ENCODE results near the gene TEX44.
"Not testable (repeated sequence)": the region's sequence is repeated elsewhere in the genome, so short reads cannot be mapped to it uniquely, and the experiment has no call there.

The TEX44 gene

DNA sequence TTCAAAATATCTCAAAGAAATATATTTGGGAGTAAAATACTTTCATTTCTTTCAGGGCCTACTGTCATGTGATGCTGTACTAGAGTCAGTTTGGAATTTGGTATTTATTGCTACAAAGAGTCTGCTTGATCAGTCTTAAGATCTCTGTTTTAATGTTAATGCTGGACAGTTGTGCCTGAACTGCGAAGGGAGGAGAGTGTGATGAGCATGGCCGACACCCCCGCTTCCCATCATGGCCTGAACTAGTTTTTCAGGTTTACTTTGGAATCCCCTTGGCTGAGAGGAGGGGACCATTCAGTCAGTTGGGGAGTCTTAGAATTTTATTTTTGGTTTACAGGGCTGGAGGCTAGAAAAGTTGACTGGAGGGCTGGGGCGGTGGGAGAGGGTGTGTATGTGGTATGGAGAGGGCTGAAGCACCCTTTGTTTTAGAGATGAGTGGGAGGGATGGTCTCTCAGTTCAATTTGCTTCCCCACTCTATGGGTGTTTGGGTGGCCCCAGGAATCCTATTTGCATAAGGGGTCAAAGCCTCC lies 20.9 kb upstream of the TEX44 start:
- no peak for DNase-seq

DNA sequence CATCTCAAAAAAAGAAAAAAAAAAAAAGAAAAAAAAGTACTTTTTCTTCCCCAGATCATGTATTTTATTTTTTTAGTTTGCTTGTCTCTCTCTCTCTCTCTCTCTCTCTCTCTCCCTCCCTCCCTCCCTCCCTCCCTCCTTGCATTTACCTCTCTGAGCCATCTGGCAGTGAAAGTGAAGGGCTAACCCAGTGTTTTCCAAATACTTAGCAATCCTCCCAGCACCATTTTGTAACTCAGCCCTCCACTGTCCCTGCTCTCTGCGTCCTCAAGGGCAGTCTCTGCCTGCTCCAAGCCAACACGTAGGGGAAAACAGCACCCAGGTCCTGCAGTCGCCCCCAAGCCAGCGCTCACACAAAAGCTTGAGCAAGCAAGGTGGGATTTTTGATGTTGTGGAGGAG lies 19.6 kb upstream of the TEX44 start:
- peak; percentile 65 for DNase-seq

DNA sequence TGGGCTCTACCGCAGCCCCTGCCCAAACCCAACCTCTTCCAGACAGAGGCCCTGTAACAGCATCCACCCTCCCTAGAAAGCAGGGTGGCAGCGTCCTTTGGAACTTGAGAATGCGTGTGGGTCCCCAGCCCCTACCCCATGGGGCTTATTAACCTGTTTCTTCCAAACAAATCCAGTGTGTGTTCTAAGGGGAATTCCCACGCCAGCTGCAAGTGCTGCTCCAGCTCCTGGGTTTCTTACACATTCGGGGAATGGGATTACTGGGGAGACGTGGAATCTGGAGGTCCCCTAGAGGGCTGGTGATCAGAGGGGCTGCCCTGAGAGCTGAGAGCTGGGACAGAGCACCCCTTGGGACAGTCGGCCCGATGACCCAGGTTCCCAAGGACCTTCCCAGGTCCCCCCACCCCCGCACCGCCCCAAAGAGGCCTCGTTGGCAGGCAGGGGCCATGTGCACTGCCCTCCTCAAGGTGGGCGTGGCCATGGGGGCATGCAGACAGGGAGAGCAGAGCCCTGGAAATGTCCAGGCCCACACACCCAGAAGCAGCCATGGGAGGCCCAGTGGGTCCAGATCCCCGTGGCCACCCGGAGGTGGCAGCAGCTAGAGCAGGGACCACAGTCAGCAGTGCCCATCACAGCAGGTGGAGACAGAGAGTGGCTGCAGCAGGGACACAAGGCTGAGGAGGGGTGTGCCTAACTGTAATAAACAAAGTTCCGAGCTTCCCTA lies 18.8 kb upstream of the TEX44 start:
- DNase-seq = no peak

DNA sequence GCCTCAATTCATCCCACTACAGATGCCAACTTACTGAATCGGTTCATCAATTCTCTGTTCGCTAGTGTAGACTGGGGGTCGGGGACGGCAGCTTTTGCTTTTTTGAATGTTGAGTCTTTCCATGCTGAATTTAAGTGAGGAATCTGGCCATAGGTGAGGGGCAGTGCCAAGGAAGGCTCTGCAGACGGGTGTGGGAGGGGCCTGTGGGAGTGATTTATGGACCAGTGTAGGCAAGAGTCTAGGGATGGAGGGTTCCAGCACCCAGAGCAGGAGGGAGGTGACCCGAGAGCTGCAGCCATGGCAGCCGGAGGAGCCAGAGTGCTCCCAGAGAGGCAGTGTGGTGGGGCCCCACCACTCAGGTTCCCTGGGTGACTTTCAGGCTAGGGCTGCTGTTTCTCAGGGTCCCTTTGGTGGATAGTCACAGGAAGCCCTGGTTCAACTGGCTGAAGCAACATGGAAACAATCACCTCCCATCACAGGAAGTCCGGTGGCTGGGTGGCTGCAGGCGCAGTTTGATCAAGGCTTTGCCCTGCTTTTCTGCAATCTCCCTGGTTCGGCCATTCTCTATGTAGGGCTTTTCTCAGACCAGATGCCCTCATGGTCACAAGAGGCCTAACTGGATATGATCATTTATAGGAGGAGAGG lies 16.9 kb upstream of the TEX44 start:
- DNase-seq = no peak

DNA sequence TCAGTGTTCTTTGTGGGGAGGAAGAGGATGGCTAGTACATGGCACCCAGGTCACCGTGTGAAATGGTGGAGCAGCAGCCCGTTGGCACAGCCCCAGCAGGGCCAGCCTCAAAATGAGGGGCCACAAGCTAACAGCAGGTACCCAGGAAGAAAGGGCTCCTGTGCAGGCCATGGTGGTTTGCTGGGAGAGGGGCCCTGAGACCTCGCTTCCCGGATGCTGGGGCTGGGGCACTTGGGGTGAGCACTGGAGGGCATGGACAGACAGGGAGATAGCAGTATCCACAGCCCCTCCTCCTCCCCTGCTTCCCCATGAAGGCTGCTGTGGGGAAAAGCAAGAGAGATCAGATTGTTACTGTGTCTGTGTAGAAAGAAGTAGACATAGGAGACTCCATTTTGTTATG lies 16.2 kb upstream of the TEX44 start:
- no peak for DNase-seq

DNA sequence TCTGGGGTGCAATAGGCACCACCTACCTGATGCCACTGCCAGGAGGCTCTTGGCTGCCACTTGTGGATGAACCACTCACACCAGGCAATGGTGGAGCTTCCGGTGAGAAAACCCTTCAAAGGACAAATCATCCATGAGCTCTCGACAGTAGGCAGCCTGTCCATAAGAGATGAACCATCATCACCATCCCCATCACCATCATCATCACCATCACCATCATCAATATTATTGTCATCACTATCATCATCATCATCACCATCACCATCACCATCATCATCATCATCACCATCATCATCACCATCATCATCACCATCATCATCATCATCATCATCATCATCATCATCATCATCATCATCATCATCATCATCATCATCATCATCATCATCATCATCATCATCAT lies 14.0 kb upstream of the TEX44 start:
- not testable (repeated sequence) for DNase-seq

DNA sequence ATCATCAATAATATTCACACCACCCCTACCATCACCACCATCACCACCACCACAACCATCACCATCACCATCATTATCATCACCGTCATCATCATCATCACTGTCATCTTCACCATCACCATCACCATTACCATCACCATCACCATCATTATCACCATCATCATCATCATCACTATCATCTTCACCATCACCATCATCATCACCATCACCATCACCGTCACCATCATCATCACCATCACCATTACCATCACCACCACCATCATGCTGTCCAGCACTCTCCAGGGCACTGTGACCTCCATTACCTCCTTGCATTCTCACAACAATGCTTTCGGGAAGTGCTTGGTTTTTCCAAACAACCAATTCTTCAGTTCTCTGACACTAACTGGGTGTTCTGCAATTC lies 13.1 kb upstream of the TEX44 start:
- DNase-seq = no peak

DNA sequence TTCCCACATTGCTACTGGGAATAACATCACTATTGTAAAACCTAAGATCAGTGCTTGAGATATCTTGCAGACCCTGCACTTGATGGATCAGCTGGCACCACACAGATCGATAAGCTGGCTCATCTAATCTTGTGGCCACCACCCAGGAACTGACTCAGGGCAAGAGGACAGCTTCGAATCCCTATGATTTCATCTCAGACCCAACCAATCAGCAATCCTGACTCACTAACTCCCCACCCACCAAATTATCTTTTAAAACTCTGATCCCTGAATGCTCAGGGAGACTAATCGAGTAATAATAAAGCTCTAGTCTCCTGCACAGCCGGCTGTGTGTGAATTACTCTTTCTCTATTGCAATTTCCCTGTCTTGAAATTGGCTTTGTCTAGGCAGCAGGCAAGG lies 11.3 kb upstream of the TEX44 start:
- no peak for DNase-seq

DNA sequence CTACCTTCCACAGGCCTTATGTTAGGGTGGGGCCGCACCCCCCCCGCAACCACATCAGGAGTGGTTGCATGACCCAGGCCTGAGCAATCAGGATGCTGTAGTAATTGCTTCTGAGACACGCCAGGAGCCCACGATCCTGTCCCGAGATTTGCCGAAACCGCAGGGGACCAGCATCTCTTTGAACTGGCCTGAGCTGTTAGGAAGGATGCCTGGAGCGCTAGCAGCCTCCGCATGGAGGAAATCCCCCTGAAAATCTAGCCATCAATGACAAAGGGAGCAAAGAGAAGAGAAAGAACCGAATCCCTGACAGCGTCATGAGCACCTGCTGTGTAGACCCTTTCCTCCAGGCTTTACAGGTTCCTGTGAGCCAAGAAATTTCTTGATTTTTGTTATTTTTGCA lies 8.7 kb upstream of the TEX44 start:
- no peak for DNase-seq

DNA sequence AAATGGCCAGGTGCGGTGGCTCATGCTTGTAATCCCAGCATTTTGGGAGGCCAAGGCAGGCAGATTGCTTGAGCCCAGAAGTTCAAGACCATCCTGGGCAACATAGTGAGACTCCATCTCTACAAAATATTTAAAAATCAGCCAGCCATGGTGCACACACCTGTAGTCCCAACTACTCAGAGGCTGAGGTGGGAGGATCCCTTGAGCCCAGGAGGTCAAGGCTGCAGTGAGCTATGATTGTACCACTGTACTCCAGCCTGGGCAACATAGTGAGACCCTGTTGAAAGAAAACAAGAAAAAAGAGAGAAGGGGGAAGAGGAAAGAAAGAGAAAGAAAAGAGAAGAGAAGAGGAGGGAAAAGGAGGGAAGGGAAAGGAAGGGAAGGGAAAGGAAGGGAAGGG lies 4.9 kb upstream of the TEX44 start:
- not testable (repeated sequence) for DNase-seq

DNA sequence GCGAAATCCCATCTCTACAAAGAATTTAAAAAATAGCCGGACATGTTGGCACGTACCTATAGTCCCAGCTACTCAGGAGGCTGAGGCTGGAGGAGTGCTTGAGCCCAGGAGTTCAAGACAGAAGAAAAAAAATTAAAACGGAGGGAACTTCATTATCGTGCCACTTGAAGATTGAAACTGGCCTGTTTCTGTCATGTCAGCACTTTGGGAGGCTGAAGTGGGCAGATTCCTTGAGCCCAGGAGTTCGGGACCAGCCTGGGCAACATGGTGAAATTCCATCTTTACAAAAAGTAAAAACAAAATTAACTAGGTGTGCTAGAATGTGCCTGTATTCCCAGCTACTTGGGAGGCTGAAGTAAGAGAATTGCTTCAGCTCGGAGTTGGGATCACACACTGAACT lies 3.0 kb upstream of the TEX44 start:
- no peak for DNase-seq

DNA sequence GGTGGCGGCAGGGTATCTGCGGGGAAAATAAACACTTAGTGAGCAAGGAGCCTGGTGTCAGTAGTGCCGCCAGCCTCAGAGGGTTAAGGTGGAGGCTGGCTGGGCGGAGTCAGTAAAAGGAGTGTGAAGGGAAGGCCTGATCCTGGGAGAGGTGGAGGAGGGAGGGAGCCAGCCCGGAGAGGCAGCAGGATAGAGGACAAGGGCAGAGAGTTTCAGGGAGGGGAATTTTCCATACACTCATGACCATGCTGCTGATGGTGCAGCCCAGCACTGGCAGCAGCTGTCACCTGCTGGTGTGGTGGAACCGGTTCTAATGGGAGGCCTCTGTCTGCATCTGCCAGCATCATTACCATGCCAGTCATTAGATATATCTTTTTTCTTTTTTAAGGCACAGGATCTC lies 2.0 kb upstream of the TEX44 start:
- DNase-seq = no peak

DNA sequence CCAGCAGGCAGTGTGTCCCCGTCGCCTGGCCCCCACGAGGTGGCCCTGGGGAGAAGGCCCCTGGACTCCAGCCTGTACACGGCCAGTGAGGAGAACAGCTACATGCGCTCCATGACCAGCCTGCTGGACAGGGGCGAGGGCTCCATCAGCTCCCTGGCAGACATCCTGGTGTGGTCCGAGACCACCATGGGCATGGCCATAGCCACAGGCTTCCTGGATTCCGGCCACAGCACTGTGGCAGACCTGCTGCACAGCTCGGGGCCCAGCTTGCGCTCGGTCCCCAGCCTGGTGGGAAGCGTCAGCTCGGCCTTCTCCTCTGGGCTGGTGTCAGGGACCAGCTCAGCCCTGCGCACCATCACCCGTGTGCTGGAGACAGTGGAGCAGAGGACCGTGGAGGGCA lies 1.0 kb downstream of the TEX44 start:
- DNase-seq = no peak

DNA sequence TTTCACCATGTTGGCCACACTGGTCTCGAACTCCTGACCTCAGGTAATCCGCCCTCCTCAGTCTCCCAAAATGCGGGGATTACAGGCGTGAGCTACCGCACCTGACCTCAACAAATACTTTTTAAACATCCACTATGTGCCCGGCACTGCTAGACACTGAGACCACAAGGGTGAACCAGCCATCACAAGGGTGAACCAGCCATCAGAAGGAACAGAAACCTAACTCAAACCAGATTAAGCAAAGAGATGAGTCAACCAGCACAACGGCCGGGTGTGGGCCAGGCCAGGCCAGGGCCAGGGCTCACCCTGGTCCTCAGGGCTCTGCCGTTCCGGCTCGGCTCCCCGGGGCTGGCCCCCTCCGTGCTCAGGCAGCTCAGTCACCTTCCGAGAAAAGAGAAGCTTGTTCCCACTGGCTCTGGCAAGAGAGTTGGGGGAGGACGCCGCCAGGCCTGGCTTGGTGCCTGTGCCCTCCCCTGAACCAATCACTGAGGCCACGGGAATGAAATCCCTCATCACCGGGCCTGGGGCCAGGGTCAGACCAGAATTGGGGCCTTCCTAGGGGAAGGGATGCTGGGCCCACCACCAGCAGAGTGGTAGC lies 4.4 kb downstream of the TEX44 start:
- no peak for DNase-seq

DNA sequence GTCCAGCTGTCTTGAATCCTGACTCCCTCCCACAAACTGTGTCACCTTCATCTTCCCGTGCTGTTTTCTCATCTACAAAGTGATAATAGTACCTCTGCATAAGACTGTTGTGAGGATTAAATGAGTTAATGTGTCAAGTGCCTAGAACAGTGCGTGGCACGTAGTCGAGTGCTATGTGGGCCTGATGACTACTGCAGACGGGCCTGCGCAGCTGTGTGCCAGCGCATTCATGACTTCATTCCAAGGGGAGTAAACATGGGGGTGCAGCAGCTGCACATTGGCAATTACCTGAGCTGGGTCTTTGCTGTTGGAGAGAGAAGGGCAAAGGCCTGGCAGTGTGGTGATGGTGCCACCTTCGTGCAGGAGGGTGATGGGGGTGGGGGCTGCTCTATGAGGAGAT lies 5.0 kb downstream of the TEX44 start:
- no peak for DNase-seq

DNA sequence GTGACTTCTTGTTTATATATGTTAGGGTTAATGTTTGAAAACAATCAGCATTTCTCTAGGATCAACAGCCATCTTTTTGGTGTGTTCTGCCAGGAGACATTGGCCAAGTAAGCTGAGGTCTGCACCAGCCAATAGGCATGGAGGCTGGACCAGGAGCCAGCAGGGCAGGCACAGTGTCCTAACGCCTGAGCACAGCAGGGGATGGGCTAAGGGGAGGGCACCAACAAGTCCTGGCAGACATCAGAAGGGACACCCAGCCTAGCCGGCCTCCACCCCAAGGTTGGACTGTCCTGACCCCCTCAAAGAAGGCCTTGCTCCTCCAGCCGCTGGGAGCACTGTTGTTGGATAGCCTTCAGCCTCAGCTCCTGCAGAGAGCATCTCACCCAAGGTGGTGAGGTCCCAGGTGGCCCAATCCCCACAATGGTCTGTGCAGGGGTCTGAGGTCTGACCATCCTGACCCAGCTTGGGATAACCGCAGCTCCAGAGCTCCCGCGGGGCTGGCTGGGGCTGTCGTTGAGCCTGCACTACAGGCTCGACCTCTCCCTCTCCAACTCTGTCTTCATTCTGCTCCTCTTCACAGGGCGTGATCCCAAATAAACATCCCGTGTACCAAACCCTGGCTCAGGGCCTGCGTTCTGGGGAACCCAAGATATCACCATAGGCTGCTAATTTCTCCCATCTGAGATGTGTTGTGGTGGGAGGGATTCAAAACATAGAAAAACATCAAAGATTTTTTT lies 8.1 kb downstream of the TEX44 start:
- no peak for DNase-seq

DNA sequence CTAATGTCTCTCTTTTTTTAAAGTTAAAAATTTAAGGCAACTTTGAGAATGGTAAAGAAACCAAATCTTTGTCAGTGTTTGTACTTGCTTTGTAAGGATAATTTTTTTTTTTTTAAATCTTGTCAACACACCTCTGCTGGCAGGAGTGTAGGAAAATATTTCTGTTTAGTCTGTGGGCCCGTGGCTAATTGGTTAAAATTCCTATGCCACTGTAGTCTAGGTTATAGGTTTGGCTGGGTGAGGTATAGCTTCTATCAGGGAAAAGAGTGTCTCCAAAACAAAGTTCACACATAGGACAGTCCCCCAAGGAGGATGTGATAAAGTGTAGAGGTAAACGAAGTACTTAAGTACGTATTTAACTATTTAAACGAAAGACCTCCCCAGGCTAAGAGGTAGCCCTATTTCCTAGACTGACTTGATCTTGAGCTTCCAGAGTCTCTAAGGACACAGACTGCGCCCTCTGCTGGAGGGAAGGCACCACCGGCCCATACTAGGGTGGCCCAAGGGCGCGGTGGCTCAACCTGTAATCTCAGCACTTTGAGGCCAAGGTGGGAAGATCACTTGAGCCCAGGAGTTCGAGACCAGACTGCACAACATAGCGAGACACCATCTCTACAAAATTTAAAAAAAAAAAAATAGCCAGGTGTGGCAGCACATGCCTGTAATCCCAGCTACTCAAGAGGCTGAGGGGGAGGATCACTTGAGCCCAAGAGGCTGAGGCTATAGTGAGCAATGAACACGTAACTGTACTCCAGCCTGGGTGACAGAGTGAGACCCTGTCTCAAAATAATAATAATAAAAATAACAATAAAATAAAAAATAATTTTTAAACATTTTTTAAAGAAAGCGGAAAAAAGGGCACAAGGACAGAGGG lies 8.9 kb downstream of the TEX44 start:
- no peak for DNase-seq

DNA sequence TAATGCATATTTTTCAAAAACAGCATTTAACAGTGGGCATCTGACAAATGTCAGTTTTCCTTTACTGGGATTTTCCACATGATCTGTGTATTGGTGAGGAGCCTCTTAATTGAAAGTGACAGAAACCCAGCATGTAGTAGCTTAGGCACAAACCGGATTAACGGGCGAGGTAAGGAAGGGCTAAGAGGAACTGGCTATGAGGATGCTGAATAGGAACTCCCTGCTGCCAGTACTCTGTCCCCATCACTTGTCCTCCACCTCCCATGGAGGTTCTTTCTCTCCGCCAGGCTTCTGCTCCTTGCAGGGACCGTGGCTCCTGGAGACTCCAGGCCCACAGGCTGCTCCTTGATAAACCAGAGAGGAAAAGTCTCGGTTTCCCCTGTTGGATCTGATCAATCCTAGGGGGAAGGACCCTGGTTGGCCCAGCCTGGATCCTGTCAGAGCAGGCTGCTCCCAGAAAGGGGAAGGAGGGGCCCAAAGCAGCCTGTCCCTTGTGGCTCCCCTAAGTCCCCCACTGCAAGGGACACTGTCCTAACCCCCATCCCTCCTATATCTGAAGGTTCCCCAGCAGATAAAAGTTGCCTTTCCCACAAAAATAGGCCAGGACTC lies 10.3 kb downstream of the TEX44 start:
- DNase-seq = no peak

DNA sequence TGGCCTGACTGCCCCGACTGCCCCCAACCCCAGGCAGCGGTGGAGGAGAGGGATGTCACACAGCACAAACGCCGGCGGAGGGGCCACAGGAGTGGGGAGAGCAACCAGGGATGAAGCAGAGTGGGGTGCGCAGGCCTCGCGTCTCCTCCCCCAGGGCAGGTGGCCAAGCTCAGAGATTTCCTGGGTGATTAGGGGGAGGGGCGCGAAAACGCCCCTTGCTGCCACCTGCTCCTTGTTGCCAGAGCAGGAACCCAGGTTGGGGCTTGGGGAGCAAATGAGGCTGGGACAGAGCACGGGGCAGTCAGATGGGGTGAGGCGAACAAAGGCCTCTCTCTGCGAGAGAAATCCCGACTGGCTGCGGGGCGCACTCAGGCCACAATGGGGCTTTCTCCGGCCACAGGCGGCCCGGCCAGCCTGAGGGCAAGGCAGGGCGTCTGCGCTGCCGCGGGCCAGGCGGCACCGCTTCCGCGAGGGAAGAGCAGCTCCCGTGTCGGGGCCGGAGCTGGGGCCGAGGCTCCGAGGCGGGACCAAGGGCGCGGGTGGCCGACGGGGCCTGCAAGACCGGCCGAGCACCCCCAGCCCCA lies 11.5 kb downstream of the TEX44 start:
- no peak for DNase-seq

DNA sequence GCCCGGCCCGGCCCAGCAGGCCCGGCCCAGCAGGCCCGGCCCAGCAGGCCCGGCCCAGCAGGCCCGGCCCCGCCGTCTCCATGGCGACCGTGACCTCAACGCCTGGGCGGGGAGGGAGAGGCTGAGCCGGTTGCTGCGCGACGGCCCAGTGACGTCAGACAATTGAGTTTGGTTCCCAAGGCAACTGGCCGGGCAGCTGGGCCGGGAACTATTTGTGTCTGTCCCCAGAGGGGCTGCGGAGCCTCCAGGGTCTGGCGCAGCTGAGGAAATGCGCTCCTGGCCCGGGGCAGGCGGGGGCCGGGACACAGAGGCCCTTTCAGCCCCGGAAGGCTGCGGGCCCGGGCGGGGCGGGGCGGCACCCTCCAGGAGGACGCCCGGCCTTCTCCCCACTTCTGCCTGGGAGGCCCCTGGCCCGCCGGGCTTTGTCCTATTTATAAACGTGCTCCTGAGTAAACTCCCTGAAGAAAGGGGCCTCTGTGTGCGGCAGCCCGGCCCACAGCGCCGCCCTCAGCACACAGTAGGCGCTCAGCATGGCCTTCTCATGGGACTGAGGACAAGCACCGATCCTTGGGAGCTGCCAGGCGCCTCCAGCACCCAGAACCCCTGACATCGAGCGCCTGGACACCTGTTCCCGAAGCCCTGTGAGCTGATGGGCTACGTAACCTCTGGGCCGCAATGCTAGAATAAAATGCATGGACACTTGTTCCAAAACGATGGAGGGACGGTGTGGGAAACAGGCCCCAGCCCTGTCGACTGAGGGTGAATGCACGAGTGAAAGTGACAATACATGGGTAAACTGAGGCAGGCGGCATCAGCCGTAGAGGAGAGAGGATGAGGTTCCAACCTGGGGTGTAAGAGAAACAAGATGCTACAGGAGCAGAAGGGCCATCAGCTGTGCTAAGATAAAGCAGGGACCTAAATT lies 12.3 kb downstream of the TEX44 start:
- DNase-seq = peak; percentile 87
